Heart right ventricle (tissue), 16 donors: Measurements from ENCODE around the gene IKBKE. TPM values are rescaled to one million over a fixed set of nuclear protein-coding genes. Genes with fewer than 3 reads are reported as not detected.

Experiments
- ATAC-seq, 8 donors: fragments of 200-7000 bp; cut with Tn5 transposase; one replicate each; pipeline ENCODE4 v1.9.1; 2020; ENCODE audit warnings: mild to moderate bottlenecking in 8 of 8, moderate library complexity in 8 of 8, moderate number of reproducible peaks in 1 of 8
- DNase-seq, 2 donors: peaks; one replicate each; pipeline ENCODE4 v3.0.0-alpha.2; 2020
- H3K27ac ChIP-seq, 10 donors: fragments of 200-600 bp; sonication (generic) in 2 of 10; one replicate each; pipeline versions ENCODE4 v1.5.0 to v1.8.0; 2020 to 2022; ENCODE audit warnings: mild to moderate bottlenecking in 3 of 10
- H3K27me3 ChIP-seq, 7 donors: fragments of 200-600 bp; one replicate each; pipeline ENCODE4 v1.8.0; 2021 to 2022; ENCODE audit warnings: mild to moderate bottlenecking in 2 of 7
- H3K36me3 ChIP-seq, 9 donors: fragments of 200-600 bp; sonication (generic) in 1 of 9; one replicate each; pipeline versions ENCODE4 v1.5.0 to v1.8.0; 2020 to 2022; ENCODE audit warnings: mild to moderate bottlenecking in 2 of 9
- H3K4me1 ChIP-seq, 9 donors: fragments of 200-600 bp; sonication (generic) in 1 of 9; one replicate each; pipeline versions ENCODE4 v1.5.0 to v1.8.0; 2020 to 2022; ENCODE audit warnings: mild to moderate bottlenecking in 4 of 9
- H3K4me3 ChIP-seq, 10 donors: fragments of 200-600 bp; sonication (generic) in 2 of 10; one replicate each; pipeline versions ENCODE4 v1.5.0 to v1.8.0; 2020 to 2022; ENCODE audit warnings: mild to moderate bottlenecking in 7 of 10, moderate library complexity in 2 of 10
- H3K9me3 ChIP-seq, 11 donors: fragments of 200-600 bp in 10 of 11; sonication (generic) in 2 of 11; one replicate each; pipeline versions ENCODE4 v1.5.0 to v1.8.0; 2013 to 2022; ENCODE audit warnings: mild to moderate bottlenecking in 2 of 11, control low read depth in 1 of 11, moderate library complexity in 1 of 11
- CTCF ChIP-seq, 9 donors: fragments of 200-600 bp; sonication (generic) in 2 of 9; IDR thresholded peaks; one replicate each; pipeline versions ENCODE4 v1.5.0 to v1.8.0; 2021 to 2022; ENCODE audit warnings: antibody characterized with exemption in 9 of 9, mild to moderate bottlenecking in 5 of 9, moderate library complexity in 1 of 9
- WGBS, 2 donors: extraction: QIAGEN DNeasy Blood & Tissue Kit; methylation state at CpG; one replicate each; pipeline ENCODE4 v1.1.7; 2013; ENCODE audit warnings: inconsistent platforms in 1 of 2; 5-methylcytosine and 5-hydroxymethylcytosine counted together
- intact Hi-C, 10 donors: fragments of 100-400 bp; cut with DNase I; formaldehyde crosslinking; loops; one replicate each; pipeline versions ENCODE4 v1.11.1 to v1.14.2; 2022
- polyA plus RNA-seq, 2 donors: library from polyadenylated mRNA; stranded (reverse); fragments of 200-250 nt; gene quantifications; one replicate each; pipeline ENCODE4 v1.2.3, GENCODE V29; 2013
- total RNA-seq, 10 donors: library from RNA; stranded (reverse); fragmentation: NEBNext Ultra II Directional in 3 of 10; extraction: Animal tissue kit (Norgen Biotek cat#: 25700) in 3 of 10; gene quantifications; one replicate each; pipeline versions ENCODE4 v1.2.1 to v1.2.4, GENCODE V29; 2021 to 2023
- donor health status: Arrhythmogenic right ventricular cardiomyopathy.
- donor health status: ischemic (EF 13 %, LVEDD 7.1; RV severe dilation, severe dysfunction).
- donor health status: healthy with polysubstance abuse.
- donor health status: DM: no; HTN: yes; CAD: no.
- donor health status: DM: no; HTN: no; CAD: no.
- donor health status: ischemic (EF 25% LVEDD 6.9; RV normal size, moderate dysfunction).
- donor health status: ischemic (EF 25% LVEDD 5.7; RV mildly dilated, moderate dysfunction).
- donor health status: healthy.
- donor health status: DM: yes; HTN: yes; CAD: no.
- donor health status: Ischemic cardiomyopathy.
- donor health status: ischemic (EF 35%, LVEDD 5.7; RV mildly dilated, moderate dysfunction).
- donor health status: nonischemic (EF 11% LVEDD 7.7; RV severe dilation, severe dysfunction).
- donor health status: DM: yes; HTN: yes; CAD: no.
- donor health status: PGD.
- donor health status: ischemic (EF 29% LVEDD 5.4; RV normal size, mild dysfunction).
- donor health status: nonischemic (EF 23%, LVEDD 6.1; RV moderate dilation, normal function).

IKBKE gene
- total and polyA plus RNA-seq, 12 donors: 0.29 to 5.4 (median 0.79) TPM

GRCh38 chr1:206535853-206536188 lies 65.5 kb downstream of the IKBKE start:
- DNase-seq (no peak), ATAC-seq (no peak)
- no peak for TF ChIP-seq CTCF (IDR thresholded peaks at IDR 0.05)
- 75 to 76% methylated on average over 6 of the region's 6 CpGs for WGBS, 2 donors
- Histone ChIP-seq H3K4me3 (no peak overlapping the region), H3K36me3 (no peaks in the 10 kb centered on the region), H3K9me3 (no peaks in the 10 kb centered on the region), H3K27me3 (peaks cover 0 to 4% (median 0%) of the 10 kb centered on the region in 7 donors), H3K27ac (no peak overlapping the region), H3K4me1 (peaks cover 0 to 17% (median 10%) of the 10 kb centered on the region in 9 donors)
- intact Hi-C loops: loop anchor here in 1 of 10 donors (5.0 kb wide), 1 partner anchor 44 kb away; no protein-coding TSS in a partner anchor

- ATAC-seq (no peak), DNase-seq (no peak)
- peaks cover 0 to 4% (median 0%) of the 10 kb centered on the region in 7 donors for H3K27me3 ChIP-seq
- H3K4me1 ChIP-seq: peaks cover 0 to 17% (median 10%) of the 10 kb centered on the region in 9 donors
- no peaks in the 10 kb centered on the region for H3K9me3 ChIP-seq
- intact Hi-C loops: loop anchor here in 1 of 10 donors (5.0 kb wide), 1 partner anchor 45 kb away; no protein-coding TSS in a partner anchor
- WGBS, 2 donors: 53 to 55% methylated on average over 4 of the region's 4 CpGs
- TF ChIP-seq CTCF (IDR thresholded peaks at IDR 0.05): no peak
- no peak overlapping the region for H3K4me3 ChIP-seq
- no peaks in the 10 kb centered on the region for H3K36me3 ChIP-seq
- no peak overlapping the region for H3K27ac ChIP-seq
These were observed 66.9 kb downstream of the IKBKE start for GRCh38 chr1:206537141-206537540.

- intact Hi-C loops: loop anchor here in 1 of 10 donors (5.0 kb wide), 1 partner anchor 46 kb away; no protein-coding TSS in a partner anchor
- Histone ChIP-seq H3K27ac (no peak overlapping the region), H3K36me3 (no peaks in the 10 kb centered on the region), H3K27me3 (peaks cover 0 to 4% (median 0%) of the 10 kb centered on the region in 7 donors), H3K4me3 (no peak overlapping the region), H3K4me1 (peaks cover 0 to 17% (median 10%) of the 10 kb centered on the region in 9 donors), H3K9me3 (no peaks in the 10 kb centered on the region)
- DNase-seq (no peak), ATAC-seq (no peak)
- 89 to 91% methylated on average over 6 of the region's 6 CpGs for WGBS, 2 donors
- no peak for TF ChIP-seq CTCF (IDR thresholded peaks at IDR 0.05)
These were observed 68.0 kb downstream of the IKBKE start for GRCh38 chr1:206538086-206538770.

- no peaks in the 10 kb centered on the region for H3K36me3 ChIP-seq
- DNase-seq: no peak
- intact Hi-C loops: loop anchor here in 1 of 10 donors (5.0 kb wide), 1 partner anchor 47 kb away; no protein-coding TSS in a partner anchor
- 86 to 89% methylated on average over 10 of the region's 10 CpGs for WGBS, 2 donors
- H3K4me3 ChIP-seq: no peak overlapping the region
- no peak overlapping the region for H3K27ac ChIP-seq
- H3K4me1 ChIP-seq: peaks cover 0 to 17% (median 10%) of the 10 kb centered on the region in 9 donors
- ATAC-seq: no peak
- TF ChIP-seq CTCF (IDR thresholded peaks at IDR 0.05): no peak
- no peaks in the 10 kb centered on the region for H3K9me3 ChIP-seq
- no peaks in the 10 kb centered on the region for H3K27me3 ChIP-seq
These were observed 68.8 kb downstream of the IKBKE start for GRCh38 chr1:206538901-206539640.
